ENCODE results near the gene MAS1. TPM values are rescaled to one million over a fixed set of nuclear protein-coding genes. Genes with fewer than 3 reads are reported as not detected.

Gene MAS1
- total RNA-seq, 4 donors from 2014 or later, result not detected

GRCh38 chr6:159860482-159860881 lies 30.3 kb upstream of the MAS1 start:
- TF ChIP-seq CTCF (IDR thresholded peaks at IDR 0.05; ENCODE audit: low read depth), result no peak

- TF ChIP-seq CTCF (IDR thresholded peaks at IDR 0.05; ENCODE audit: low read depth), result no peak
These were observed 28.7 kb upstream of the MAS1 start for GRCh38 chr6:159862103-159862502.

- TF ChIP-seq CTCF (IDR thresholded peaks at IDR 0.05; ENCODE audit: low read depth), result no peak
These were observed 25.4 kb upstream of the MAS1 start for GRCh38 chr6:159865226-159865920.

GRCh38 chr6:159866286-159867247 lies 24.2 kb upstream of the MAS1 start:
- no peak for TF ChIP-seq CTCF (IDR thresholded peaks at IDR 0.05; ENCODE audit: low read depth)

- TF ChIP-seq CTCF (IDR thresholded peaks at IDR 0.05; ENCODE audit: low read depth), result no peak
These were observed 19.5 kb upstream of the MAS1 start for GRCh38 chr6:159871241-159871640.

- TF ChIP-seq CTCF (IDR thresholded peaks at IDR 0.05; ENCODE audit: low read depth), result no peak
These were observed 18.9 kb upstream of the MAS1 start for GRCh38 chr6:159871906-159872305.

GRCh38 chr6:159874435-159874834 lies 16.4 kb upstream of the MAS1 start:
- TF ChIP-seq CTCF (IDR thresholded peaks at IDR 0.05; ENCODE audit: low read depth), result no peak
